RWPE1 (cell line): ENCODE results near the gene GALNT2.

ENCODE experiments used
- CTCF ChIA-PET: fragments of 350-600 bp; sonication (Branson Sonifier 250); formaldehyde crosslinking; extraction: SDS; loops from one replicate; lab custom pipeline; 2021; lab: Yijun Ruan, JAX
- POLR2A ChIA-PET: fragments of 400-600 bp; formaldehyde crosslinking; extraction: SDS; loops from one replicate; lab custom pipeline; 2020; ENCODE audit warnings: antibody characterized with exemption; ENCODE audit not compliant: low non-redundant PET; lab: Yijun Ruan, JAX
- DNase-seq: peaks from one replicate; pipeline ENCODE4 v3.0.0; 2012; ENCODE audit warnings: low spot score
- H3K27ac ChIP-seq: fragments of 450-650 bp; 2 replicates; pipeline ENCODE4 v1.5.1; 2017
- TF ChIP-seq, protein P1 (sequence below): fragments of 450-650 bp; conservative IDR thresholded peaks from 2 replicates; pipeline ENCODE4 v1.5.1; 2017; ENCODE audit warnings: low read depth, mild to moderate bottlenecking

The GALNT2 gene

GRCh38 chr1:230255116-230255515, 188.1 kb downstream of the GALNT2 start:
- TF ChIP-seq, protein P1, sequence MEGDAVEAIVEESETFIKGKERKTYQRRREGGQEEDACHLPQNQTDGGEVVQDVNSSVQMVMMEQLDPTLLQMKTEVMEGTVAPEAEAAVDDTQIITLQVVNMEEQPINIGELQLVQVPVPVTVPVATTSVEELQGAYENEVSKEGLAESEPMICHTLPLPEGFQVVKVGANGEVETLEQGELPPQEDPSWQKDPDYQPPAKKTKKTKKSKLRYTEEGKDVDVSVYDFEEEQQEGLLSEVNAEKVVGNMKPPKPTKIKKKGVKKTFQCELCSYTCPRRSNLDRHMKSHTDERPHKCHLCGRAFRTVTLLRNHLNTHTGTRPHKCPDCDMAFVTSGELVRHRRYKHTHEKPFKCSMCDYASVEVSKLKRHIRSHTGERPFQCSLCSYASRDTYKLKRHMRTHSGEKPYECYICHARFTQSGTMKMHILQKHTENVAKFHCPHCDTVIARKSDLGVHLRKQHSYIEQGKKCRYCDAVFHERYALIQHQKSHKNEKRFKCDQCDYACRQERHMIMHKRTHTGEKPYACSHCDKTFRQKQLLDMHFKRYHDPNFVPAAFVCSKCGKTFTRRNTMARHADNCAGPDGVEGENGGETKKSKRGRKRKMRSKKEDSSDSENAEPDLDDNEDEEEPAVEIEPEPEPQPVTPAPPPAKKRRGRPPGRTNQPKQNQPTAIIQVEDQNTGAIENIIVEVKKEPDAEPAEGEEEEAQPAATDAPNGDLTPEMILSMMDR: no peak
- H3K27ac ChIP-seq: no peak overlapping the region
- CTCF ChIA-PET: no interaction called here
- no peak for DNase-seq
- POLR2A ChIA-PET: no interaction called here

DNA sequence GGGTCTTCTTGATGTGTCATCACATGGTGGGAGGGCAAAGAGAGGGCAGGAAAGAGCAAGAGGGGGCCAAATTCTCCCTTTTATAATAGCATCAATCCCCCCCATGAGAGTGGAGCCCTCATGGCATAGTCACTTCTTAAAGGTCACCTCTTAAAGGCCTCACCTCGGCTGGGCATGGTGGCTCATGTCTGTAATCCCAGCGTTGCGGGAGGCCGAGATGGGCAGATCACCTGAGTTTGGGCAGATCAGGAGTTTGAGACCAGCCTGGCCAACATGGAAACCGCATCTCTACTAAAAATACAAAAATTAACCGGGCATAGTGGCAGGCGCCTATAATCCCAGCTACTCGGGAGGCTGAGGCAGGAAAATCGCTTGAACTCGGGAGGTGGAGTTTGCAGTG, 189.0 kb downstream of the GALNT2 start:
- ChIA-PET POLR2A (no interaction called here), CTCF (no interaction called here)
- TF ChIP-seq, protein P1: no peak
- no peak for DNase-seq
- H3K27ac ChIP-seq: no peak overlapping the region

DNA sequence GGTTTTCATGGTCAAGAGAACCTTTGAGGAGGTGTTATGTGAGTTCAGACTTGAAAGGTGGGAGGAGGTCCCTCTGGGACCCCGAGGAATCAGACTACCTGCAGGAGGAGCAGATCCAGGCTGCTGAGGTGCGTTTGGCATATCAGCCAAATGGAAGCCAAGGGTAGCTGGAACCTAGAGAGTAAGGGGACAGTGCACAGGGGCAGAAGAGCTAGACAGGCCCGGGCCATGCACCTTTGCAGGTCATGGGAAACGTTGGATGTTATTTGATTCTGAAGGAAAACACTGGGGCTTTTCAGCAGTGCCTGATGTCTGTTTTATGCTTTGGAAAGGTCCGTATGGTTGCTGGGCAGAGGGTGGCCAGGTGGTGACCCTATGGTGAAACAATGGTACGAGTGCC, 189.9 kb downstream of the GALNT2 start:
- CTCF ChIA-PET: no interaction called here
- no peak overlapping the region for H3K27ac ChIP-seq
- POLR2A ChIA-PET: no interaction called here
- no peak for DNase-seq
- TF ChIP-seq, protein P1: no peak

GRCh38 chr1:230259621-230260020, 192.6 kb downstream of the GALNT2 start:
- ChIA-PET POLR2A (no interaction called here), CTCF (no interaction called here)
- TF ChIP-seq, protein P1: no peak
- H3K27ac ChIP-seq: no peak overlapping the region
- no peak for DNase-seq

- H3K27ac ChIP-seq: no peak overlapping the region
- CTCF ChIA-PET: interaction anchor here (0.7 kb wide), 1 partner anchor 33 kb away, joined by 3 read pairs; no protein-coding TSS in a partner anchor
- DNase-seq: no peak
- POLR2A ChIA-PET: no interaction called here
- TF ChIP-seq, protein P1: no peak
Measured at GRCh38 chr1:230260831-230261230, 193.8 kb downstream of the GALNT2 start.

GRCh38 chr1:230261928-230262650, 195.1 kb downstream of the GALNT2 start:
- no peak overlapping the region for H3K27ac ChIP-seq
- CTCF ChIA-PET: no interaction called here
- POLR2A ChIA-PET: no interaction called here

More at GRCh38 chr1:230261928-230262650, 195.1 kb downstream of the GALNT2 start:
- no peak for DNase-seq
- TF ChIP-seq, protein P1: no peak
